Aorta (tissue), 5 donors: Measurements from ENCODE around the gene GCA. TPM values are rescaled to one million over a fixed set of nuclear protein-coding genes. Genes with fewer than 3 reads are reported as not detected.

ENCODE experiments used
- ATAC-seq: fragments of 200-7000 bp; cut with Tn5 transposase; one replicate; pipeline ENCODE4 v1.9.1; 2022; ENCODE audit warnings: moderate library complexity; ENCODE audit not compliant: low FRiP score
- DNase-seq, 2 donors: peaks; one replicate each; pipeline ENCODE4 v3.0.0-alpha.2; 2020
- H3K27ac ChIP-seq, 2 donors: one replicate each; pipeline ENCODE4 v1.5.1; 2013; ENCODE audit warnings: low read length in 2 of 2, mild to moderate bottlenecking in 2 of 2, moderate library complexity in 2 of 2, control low read depth in 1 of 2, inconsistent platforms in 1 of 2, low read depth in 1 of 2
- H3K27me3 ChIP-seq, 2 donors: one replicate each; pipeline ENCODE4 v1.6.1; 2013; ENCODE audit warnings: control low read depth in 1 of 2, low read length in 1 of 2, mild to moderate bottlenecking in 1 of 2, moderate library complexity in 1 of 2; ENCODE audit not compliant: insufficient read depth in 2 of 2, control insufficient read depth in 1 of 2
- H3K36me3 ChIP-seq, 2 donors: one replicate each; pipeline ENCODE4 v1.6.1; 2013; ENCODE audit warnings: control low read depth in 1 of 2, low read length in 1 of 2, mild to moderate bottlenecking in 1 of 2; ENCODE audit not compliant: insufficient read depth in 2 of 2, control insufficient read depth in 1 of 2
- H3K4me1 ChIP-seq, 2 donors: one replicate each; pipeline ENCODE4 v1.6.1; 2013; ENCODE audit warnings: low read length in 2 of 2, control low read depth in 1 of 2, mild to moderate bottlenecking in 1 of 2, moderate library complexity in 1 of 2; ENCODE audit not compliant: insufficient read depth in 2 of 2, control insufficient read depth in 1 of 2
- H3K4me3 ChIP-seq, 2 donors: one replicate each; pipeline ENCODE4 v1.5.1; 2013; ENCODE audit warnings: low read length in 2 of 2, control low read depth in 1 of 2, mild to moderate bottlenecking in 1 of 2
- H3K9me3 ChIP-seq: one replicate; pipeline ENCODE4 v1.6.1; 2013; ENCODE audit warnings: mild to moderate bottlenecking, low read length; ENCODE audit not compliant: control insufficient read depth
- WGBS, 2 donors: extraction: QIAGEN DNeasy Blood & Tissue Kit; methylation state at CpG; one replicate each; pipeline ENCODE4 v1.1.7; 2013; 5-methylcytosine and 5-hydroxymethylcytosine counted together
- intact Hi-C, 2 donors: fragments of 100-400 bp; cut with DNase I; formaldehyde crosslinking; loops; one replicate each; pipeline versions ENCODE4 v1.14.2 to v1.15.0; 2022
- polyA plus RNA-seq, 2 donors: library from polyadenylated mRNA; stranded (reverse); fragments of 200-250 nt; gene quantifications; one replicate each; pipeline ENCODE4 v1.2.3, GENCODE V29; 2013
- total RNA-seq, 2 donors: library from RNA; stranded (reverse); fragmentation: NEBNext Ultra II Directional; extraction: Animal tissue kit (Norgen Biotek cat#: 25700); gene quantifications; one replicate each; pipeline ENCODE4 v1.2.1, GENCODE V29; 2021
- donor health status: healthy with polysubstance abuse.
- donor health status: Bipolar disorder and iron deficiency.
- donor health status: DM: no; HTN: no; CAD: no.
- donor health status: DM: no; HTN: no; CAD: no.
- donor health status: DM: yes; HTN: yes; CAD: no.

The GCA gene
- total and polyA plus RNA-seq, 4 donors, result 16.3 to 35.2 (median 25.5) TPM

DNA sequence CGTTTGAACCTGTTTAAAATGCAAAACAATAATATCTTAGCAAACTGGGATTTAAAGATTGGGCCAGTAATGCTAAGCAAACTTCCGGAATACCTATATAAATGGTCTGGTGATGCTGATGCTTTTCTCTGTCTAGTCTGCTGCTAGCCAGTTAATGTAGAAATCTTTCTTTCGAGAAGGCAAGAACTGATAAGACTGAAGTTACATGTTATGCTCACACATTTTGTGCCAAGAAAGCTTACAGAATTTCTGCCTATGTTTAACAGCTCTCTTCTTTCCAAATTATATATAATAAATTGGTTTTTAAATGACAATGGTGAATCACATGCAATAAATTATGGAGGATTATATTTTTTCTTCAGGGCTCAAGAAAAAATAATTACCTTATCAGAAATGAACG lies 37.9 kb downstream of the GCA start:
- 28 to 29% methylated on average over 4 of the region's 4 CpGs for WGBS, 2 donors
- ATAC-seq (no peak), DNase-seq (no peak)
- Histone ChIP-seq H3K4me3 (no peak overlapping the region), H3K4me1 (peaks cover 0 to 4% of the 10 kb centered on the region in 2 donors), H3K36me3 (no peaks in the 10 kb centered on the region), H3K27me3 (no peaks in the 10 kb centered on the region), H3K9me3 (no peaks in the 10 kb centered on the region), H3K27ac (no peak overlapping the region)
- intact Hi-C loops, result no loop called here

DNA sequence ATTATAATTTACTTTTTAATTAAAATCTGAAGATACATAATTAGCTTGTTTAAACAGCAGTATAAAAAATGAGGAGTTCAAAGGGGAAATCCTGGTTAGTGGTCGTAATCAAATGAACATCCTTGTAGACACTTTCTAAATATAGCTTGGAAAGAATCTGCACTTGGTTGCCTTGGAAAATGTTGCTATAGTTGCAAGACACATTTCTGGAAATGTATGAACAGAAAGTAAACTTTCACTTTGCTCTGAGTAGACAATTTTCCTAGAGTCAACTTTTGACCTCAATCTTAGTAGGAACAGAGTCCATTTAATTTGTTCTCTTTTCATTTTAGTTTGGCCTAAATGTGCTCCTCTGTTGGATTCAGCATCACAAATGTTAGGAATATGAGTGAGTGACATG lies 38.3 kb downstream of the GCA start:
- H3K9me3 ChIP-seq, result no peaks in the 10 kb centered on the region
- no peak overlapping the region for H3K4me3 ChIP-seq
- no peak overlapping the region for H3K27ac ChIP-seq
- ATAC-seq (no peak), DNase-seq (no peak)
- intact Hi-C loops, result no loop called here
- H3K4me1 ChIP-seq, result peaks cover 0 to 4% of the 10 kb centered on the region in 2 donors
- H3K36me3 ChIP-seq, result no peaks in the 10 kb centered on the region
- 0% methylated on average over 1 of the region's 1 CpG for WGBS, 2 donors
- H3K27me3 ChIP-seq, result no peaks in the 10 kb centered on the region

DNA sequence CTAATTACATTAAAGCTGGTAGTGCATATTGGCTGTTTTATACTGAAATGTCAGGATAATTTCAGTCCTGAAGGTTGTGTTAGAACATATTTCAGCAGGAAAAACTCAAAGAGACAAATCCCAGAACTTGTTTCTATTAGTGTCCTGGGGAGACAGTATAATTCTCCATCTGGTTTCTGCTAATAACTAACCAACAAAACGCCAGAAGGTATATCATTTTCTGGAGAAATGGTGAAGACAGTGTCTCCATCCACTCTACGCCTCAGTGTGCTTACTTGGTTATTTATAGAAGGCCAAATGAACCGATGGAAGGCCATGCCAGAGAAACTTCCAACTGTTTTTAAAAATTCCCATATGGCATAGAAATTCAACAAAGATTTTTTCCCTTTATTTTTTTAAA lies 41.6 kb downstream of the GCA start:
- ATAC-seq, result no peak
- Histone ChIP-seq H3K27ac (no peak overlapping the region), H3K4me3 (no peak overlapping the region), H3K9me3 (no peaks in the 10 kb centered on the region), H3K27me3 (no peaks in the 10 kb centered on the region), H3K36me3 (no peaks in the 10 kb centered on the region), H3K4me1 (peaks cover 0 to 4% of the 10 kb centered on the region in 2 donors)
- WGBS, 2 donors, result 56 to 59% methylated on average over 3 of the region's 3 CpGs
- no peak for DNase-seq
- intact Hi-C loops, result no loop called here

DNA sequence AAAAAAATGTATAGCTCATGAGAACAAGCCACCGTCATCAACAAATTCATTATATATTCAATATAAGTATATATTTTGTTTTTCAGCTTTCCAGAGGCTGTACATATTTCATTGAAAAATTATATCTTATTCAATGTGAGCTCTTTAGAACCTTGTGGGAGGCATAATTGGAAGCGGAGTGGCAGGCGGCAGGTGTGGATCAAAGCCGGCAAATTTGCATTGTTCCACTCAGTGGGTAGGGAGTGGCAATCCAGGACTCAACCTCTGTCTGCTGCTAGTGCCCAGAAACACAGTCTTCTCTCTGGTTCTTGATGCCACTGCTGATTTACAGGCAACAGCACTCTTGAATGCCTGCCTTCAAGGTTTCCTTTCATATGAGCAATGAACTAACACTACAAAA lies 46.9 kb downstream of the GCA start:
- ATAC-seq (no peak), DNase-seq (no peak)
- no peaks in the 10 kb centered on the region for H3K36me3 ChIP-seq
- intact Hi-C loops, result no loop called here
- WGBS, 2 donors, result 94 to 96% methylated on average over 4 of the region's 4 CpGs
- H3K27me3 ChIP-seq, result no peaks in the 10 kb centered on the region
- H3K9me3 ChIP-seq, result no peaks in the 10 kb centered on the region
- no peak overlapping the region for H3K4me3 ChIP-seq
- no peaks in the 10 kb centered on the region for H3K4me1 ChIP-seq
- H3K27ac ChIP-seq, result no peak overlapping the region

DNA sequence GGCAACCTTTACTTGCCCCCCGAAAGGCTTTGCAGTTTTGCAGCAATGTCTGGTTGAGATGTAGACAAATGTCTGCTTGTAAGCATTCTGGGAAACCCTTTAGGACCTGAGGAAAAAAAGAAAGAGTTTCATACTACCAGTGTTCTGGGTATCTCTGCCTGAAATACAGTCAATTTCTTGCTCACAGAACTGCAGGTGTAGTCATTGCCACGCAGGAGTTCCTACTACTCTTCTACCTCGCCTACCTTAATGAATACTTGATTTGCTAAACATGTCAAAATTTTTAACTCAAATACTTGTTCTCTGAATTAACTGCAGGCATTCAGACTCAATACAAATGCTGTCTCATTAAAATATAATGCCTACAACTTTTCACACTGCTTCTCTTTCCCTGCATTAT lies 56.4 kb downstream of the GCA start:
- intact Hi-C loops, result no loop called here
- H3K27me3 ChIP-seq, result no peaks in the 10 kb centered on the region
- no peaks in the 10 kb centered on the region for H3K9me3 ChIP-seq
- no peak for DNase-seq
- 89 to 94% methylated on average over 3 of the region's 3 CpGs for WGBS, 2 donors
- ATAC-seq, result no peak
- no peak overlapping the region for H3K27ac ChIP-seq
- H3K4me3 ChIP-seq, result no peak overlapping the region
- H3K4me1 ChIP-seq, result no peaks in the 10 kb centered on the region
- H3K36me3 ChIP-seq, result no peaks in the 10 kb centered on the region

DNA sequence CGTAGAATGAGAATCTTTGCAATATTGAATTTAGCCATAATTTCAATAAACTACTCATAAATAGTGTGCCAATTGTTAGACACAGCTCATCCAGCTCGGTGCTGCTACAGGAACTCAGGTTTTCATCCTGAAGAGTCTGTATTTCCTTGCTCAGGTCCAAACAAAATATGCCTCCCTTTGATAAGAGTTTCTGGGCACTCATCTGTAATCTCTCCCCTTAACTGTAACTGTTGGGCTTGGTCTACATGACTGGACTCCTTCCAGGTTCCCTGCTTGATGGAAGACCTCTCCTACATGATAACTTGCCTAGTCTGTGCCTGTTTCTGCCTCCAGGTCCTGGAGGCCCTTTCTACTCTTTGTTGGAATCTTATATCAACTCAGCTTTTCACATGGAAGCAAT lies 57.9 kb downstream of the GCA start:
- no peak overlapping the region for H3K4me3 ChIP-seq
- 65% methylated on average over 2 of the region's 2 CpGs for WGBS, 2 donors
- no peaks in the 10 kb centered on the region for H3K27me3 ChIP-seq
- H3K4me1 ChIP-seq, result no peaks in the 10 kb centered on the region
- ATAC-seq (no peak), DNase-seq (no peak)
- no peaks in the 10 kb centered on the region for H3K9me3 ChIP-seq
- intact Hi-C loops, result no loop called here
- H3K27ac ChIP-seq, result no peak overlapping the region
- no peaks in the 10 kb centered on the region for H3K36me3 ChIP-seq

DNA sequence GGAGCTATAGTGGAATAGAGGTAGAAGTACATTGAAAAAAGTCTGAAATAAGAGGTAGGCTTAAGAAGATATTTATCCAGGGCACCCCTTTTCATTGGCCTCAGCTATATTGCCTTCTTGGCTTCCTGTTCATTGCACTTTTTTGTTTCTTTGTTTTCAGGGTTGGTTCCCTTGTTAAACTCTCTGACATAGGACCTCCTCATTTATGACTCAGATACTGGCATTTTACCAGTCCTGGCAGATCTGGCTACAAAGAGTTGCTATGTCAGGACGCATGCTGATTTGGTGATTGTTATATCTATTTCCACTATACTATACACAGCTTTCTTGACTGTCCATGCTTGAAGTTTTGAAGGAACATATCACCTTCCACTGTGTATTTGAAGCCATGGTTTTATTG lies 60.0 kb downstream of the GCA start:
- H3K9me3 ChIP-seq, result no peaks in the 10 kb centered on the region
- H3K27me3 ChIP-seq, result no peaks in the 10 kb centered on the region
- H3K27ac ChIP-seq, result no peak overlapping the region
- 16 to 18% methylated on average over 1 of the region's 1 CpG for WGBS, 2 donors
- H3K36me3 ChIP-seq, result no peaks in the 10 kb centered on the region
- no peaks in the 10 kb centered on the region for H3K4me1 ChIP-seq
- no peak for DNase-seq
- H3K4me3 ChIP-seq, result no peak overlapping the region
- no peak for ATAC-seq
- intact Hi-C loops, result no loop called here

Other genes with a start within 250 kb of the GCA start
- gene GCG, start 191.9 kb upstream of the GCA start, total RNA-seq, result under 1 TPM in 1 of 2 donors, not detected in 1; 0.62 TPM
- 1 to 10 TPM in 1 of 2 donors, under 1 TPM in 1; 0.97 to 1.6 TPM for gene GCG, start 191.9 kb upstream of the GCA start, polyA plus RNA-seq
- 10 to 100 TPM; 28.6 to 65.8 TPM for gene FAP, start 100.7 kb upstream of the GCA start, total RNA-seq
- 10 to 100 TPM; 19.2 to 23.5 TPM for gene FAP, start 100.7 kb upstream of the GCA start, polyA plus RNA-seq
- gene IFIH1, start 25.4 kb upstream of the GCA start, total RNA-seq, result 10 to 100 TPM; 16.3 to 22.1 TPM
- gene IFIH1, start 25.4 kb upstream of the GCA start, polyA plus RNA-seq, result 1 to 10 TPM; 6.5 to 9.0 TPM